Measurements from ENCODE around the gene SNRPA. TPM values are rescaled to one million over a fixed set of nuclear protein-coding genes. Genes with fewer than 3 reads are reported as not detected.

The SNRPA gene
- total and polyA plus RNA-seq, 2 of the 13 experiments (the other 11 are each of a cell fraction or from before 2014, with no cell fraction given): 59.6 to 162 TPM

- H3K27ac ChIP-seq (ENCODE audit: extremely low read length, insufficient read depth, low read length): no peak overlapping the region
- TF ChIP-seq CERS6 (CRISPR knock-in tag; IDR thresholded peaks at IDR 0.05) (no peak), MYPOP (CRISPR knock-in tag; IDR thresholded peaks at IDR 0.05) (no peak), ARID5B (CRISPR knock-in tag; IDR thresholded peaks at IDR 0.05) (no peak), LBX2 (CRISPR knock-in tag; IDR thresholded peaks at IDR 0.05; ENCODE audit: borderline replicate concordance) (no peak), MXD3 (CRISPR knock-in tag; IDR thresholded peaks at IDR 0.05) (no peak), NR2F2 (IDR thresholded peaks at IDR 0.05; ENCODE audit: borderline replicate concordance, low read depth) (no peak), ZBTB21 (CRISPR knock-in tag; IDR thresholded peaks at IDR 0.05) (no peak), ZNF343 (CRISPR knock-in tag; IDR thresholded peaks at IDR 0.05) (no peak), HCFC1 (IDR thresholded peaks at IDR 0.05; ENCODE audit: low read depth, low read length) (no peak), HNF4A (CRISPR knock-in tag; IDR thresholded peaks at IDR 0.05) (no peak), ZNF253 (CRISPR knock-in tag; IDR thresholded peaks at IDR 0.05; ENCODE audit: borderline replicate concordance) (no peak), ZBTB33 (CRISPR knock-in tag; IDR thresholded peaks at IDR 0.05) (no peak)
- no peaks in the 10 kb centered on the region for H4K20me1 ChIP-seq (ENCODE audit: insufficient read depth, low read length)
- H3K4me3 ChIP-seq (replicated peaks in 1 of 3; ENCODE audit: insufficient read depth in 1 of 3, low read depth in 2 of 3, low read length in 3 of 3): no peak overlapping the region
- ATAC-seq (no peak), DNase-seq (ENCODE audit: low spot score) (no peak), FAIRE-seq (no peak)
- intact Hi-C loops (cut with micrococcal nuclease; ENCODE audit: unreplicated experiment): no loop called here
- H2AFZ ChIP-seq (ENCODE audit: low read length): no peak overlapping the region
- no TSS peak for BruUV-seq (replicated peaks)
- H3K4me1 ChIP-seq (ENCODE audit: insufficient read depth, low read length): peaks cover 55% of the 10 kb centered on the region
- no peaks in the 10 kb centered on the region; a peak in 2 of 5 replicates for H3K36me3 ChIP-seq (replicated peaks in 1 of 2; ENCODE audit: control insufficient read depth in 1 of 2, insufficient read depth in 2 of 2, low read length in 2 of 2)
- ChIA-PET CTCF (ENCODE audit: low intra/inter-chr PET ratio, low total read pairs) (no interaction called here), POLR2A (interaction anchor here (0.8 kb wide), 1 partner anchor 30 kb away, joined by 3 read pairs; the partner anchor contains the start of gene ITPKC)
- no peaks in the 10 kb centered on the region for H3K9me3 ChIP-seq (ENCODE audit: low read length)
- peaks cover 28% of the 10 kb centered on the region for H3K79me2 ChIP-seq (ENCODE audit: insufficient read depth, low read length)
- WGBS (ENCODE audit: low lambda C conversion rate): 88% methylated on average over 7 of the region's 7 CpGs
- in situ Hi-C loops (cut with HindIII; ENCODE audit: extremely low pct_ligation_motif_present, low pct_unique_long_range_greater_than_20kb): no loop called here
- H3K27me3 ChIP-seq (ENCODE audit: control insufficient read depth in 1 of 2, insufficient read depth in 2 of 2, low read length in 2 of 2): no peaks in the 10 kb centered on the region; a peak in 1 of 5 replicates
- H3K9ac ChIP-seq (ENCODE audit: insufficient read depth, low read depth, low read length): no peak overlapping the region
- H3K4me2 ChIP-seq (ENCODE audit: low read depth, low read length): no peak overlapping the region
These were observed 3.5 kb upstream of the SNRPA start for GRCh38 chr19:40747536-40747935.

Data from HepG2 (cell line).